Gastrocnemius medialis (tissue), 4 donors: ENCODE results near the gene OR7C1. TPM values are rescaled to one million over a fixed set of nuclear protein-coding genes. Genes with fewer than 3 reads are reported as not detected.

Source experiments
- ATAC-seq, 2 donors: fragments of 150-250 bp; one replicate each; pipeline ENCODE4 v1.9.1; 2016
- DNase-seq, 2 donors: peaks; one replicate each; pipeline ENCODE4 v3.0.0-alpha.2; 2019
- H3K27ac ChIP-seq, 4 donors: fragments of 200-600 bp; sonication (generic); 1 replicate in 1 of 4; 2 replicates in 3 of 4; pipeline ENCODE4 v1.5.1; 2016 to 2018; ENCODE audit warnings: mild to moderate bottlenecking in 2 of 4, moderate library complexity in 1 of 4
- H3K27me3 ChIP-seq, 3 donors: fragments of 200-600 bp; sonication (generic) in 2 of 3; 1 replicate in 1 of 3; 2 replicates in 2 of 3; pipeline versions ENCODE4 v1.5.1 to v1.6.0; 2016 to 2019; ENCODE audit warnings: mild to moderate bottlenecking in 1 of 3, moderate library complexity in 1 of 3
- H3K36me3 ChIP-seq, 2 donors: fragments of 200-600 bp; sonication (generic) in 1 of 2; one replicate each; pipeline ENCODE4 v1.5.1; 2017 to 2018
- H3K4me1 ChIP-seq, 2 donors: fragments of 200-600 bp; sonication (generic) in 1 of 2; one replicate each; pipeline ENCODE4 v1.5.1; 2016 to 2017; ENCODE audit warnings: mild to moderate bottlenecking in 2 of 2
- H3K4me3 ChIP-seq, 4 donors: fragments of 200-600 bp; sonication (generic) in 3 of 4; 1 replicate in 1 of 4; 2 replicates in 3 of 4; pipeline ENCODE4 v1.5.1; 2016 to 2019; ENCODE audit warnings: mild to moderate bottlenecking in 2 of 4
- H3K9me3 ChIP-seq, 3 donors: fragments of 200-600 bp; sonication (generic) in 2 of 3; 1 replicate in 1 of 3; 2 replicates in 2 of 3; pipeline ENCODE4 v1.5.1; 2016 to 2019
- CTCF ChIP-seq, 5 experiments: fragments of 450-650 bp in 3 of 5; fragments of 200-600 bp in 2 of 5; sonication (generic) in 2 of 5; IDR thresholded peaks in 4 of 5; conservative IDR thresholded peaks in 1 of 5; 1 replicate in 4 of 5; 2 replicates in 1 of 5; pipeline ENCODE4 v1.5.1; 2016 to 2019; ENCODE audit warnings: antibody characterized with exemption in 5 of 5, mild to moderate bottlenecking in 3 of 5, moderate library complexity in 3 of 5
- POLR2A ChIP-seq, 2 donors: fragments of 450-650 bp; IDR thresholded peaks; one replicate each; pipeline ENCODE4 v1.6.1; 2017; ENCODE audit warnings: antibody characterized with exemption in 2 of 2, mild to moderate bottlenecking in 2 of 2, moderate library complexity in 2 of 2
- in situ Hi-C, 4 donors: fragments of 200-750 bp; cut with MboI; loops; one replicate each; pipeline versions ENCODE4 v1.15.0 to v1.8.0; 2017; ENCODE audit warnings: low sequenced_read_pairs in 4 of 4
- intact Hi-C: fragments of 100-400 bp; cut with DNase I; formaldehyde crosslinking; loops from one replicate; pipeline ENCODE4 v1.15.1; 2023; ENCODE audit warnings: low total_unique reads
- total RNA-seq, 4 donors: library from RNA; depleted of rRNA; stranded (reverse); fragments of >200 nt; gene quantifications; one replicate each; pipeline versions ENCODE4 v1.1.0 to v1.2.3, GENCODE V29; 2016

Gene OR7C1
- total RNA-seq, 4 donors from 2014 or later, result 0.02 to 0.05 (median 0.04) TPM

GRCh38 chr19:14843578-14843977, 8.6 kb upstream of the OR7C1 start:
- no peak overlapping the region for H3K4me3 ChIP-seq
- peaks cover 0 to 3% (median 0%) of the 10 kb centered on the region in 3 donors for H3K9me3 ChIP-seq
- no peaks in the 10 kb centered on the region for H3K4me1 ChIP-seq
- no peak overlapping the region for H3K27ac ChIP-seq
- H3K36me3 ChIP-seq, result no peaks in the 10 kb centered on the region
- TF ChIP-seq CTCF (IDR thresholded peaks at IDR 0.05 in 4 of 5, conservative IDR thresholded peaks at IDR 0.05 in 1 of 5) (no peak), POLR2A (IDR thresholded peaks at IDR 0.05) (no peak)
- ATAC-seq, result no peak
- in situ Hi-C loops, result no loop called here
- intact Hi-C loops, result no loop called here
- DNase-seq, result no peak
- H3K27me3 ChIP-seq, result no peaks in the 10 kb centered on the region

GRCh38 chr19:14843169-14843568, 8.2 kb upstream of the OR7C1 start:
- TF ChIP-seq CTCF (IDR thresholded peaks at IDR 0.05 in 4 of 5, conservative IDR thresholded peaks at IDR 0.05 in 1 of 5) (no peak), POLR2A (IDR thresholded peaks at IDR 0.05) (no peak)
- no peak for DNase-seq
- no peak for ATAC-seq
- Histone ChIP-seq H3K9me3 (peaks cover 0 to 3% (median 0%) of the 10 kb centered on the region in 3 donors), H3K27me3 (no peaks in the 10 kb centered on the region), H3K4me3 (no peak overlapping the region), H3K36me3 (no peaks in the 10 kb centered on the region), H3K4me1 (no peaks in the 10 kb centered on the region), H3K27ac (no peak overlapping the region)
- intact Hi-C loops, result no loop called here
- in situ Hi-C loops, result no loop called here

DNA sequence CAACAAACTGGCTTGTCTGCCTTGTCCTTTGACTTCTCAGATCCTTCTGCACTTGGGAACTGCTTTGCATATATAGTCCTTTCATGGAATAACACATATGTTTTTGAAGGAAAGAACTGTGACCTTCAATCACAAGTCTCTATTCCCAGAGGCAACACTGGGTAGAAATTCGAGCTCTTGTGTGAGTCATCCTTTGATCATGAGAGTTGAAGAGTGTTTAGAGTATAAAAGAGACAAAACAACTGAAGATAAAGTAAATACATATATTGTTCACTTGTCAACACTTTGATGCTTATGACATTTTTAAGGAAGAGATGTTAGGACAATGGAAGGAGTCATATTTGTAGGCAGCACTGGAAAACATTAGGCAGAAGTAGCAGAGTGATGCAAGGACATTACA, 5.2 kb upstream of the OR7C1 start:
- intact Hi-C loops (no loop called here), in situ Hi-C loops (no loop called here)
- Histone ChIP-seq H3K27ac (no peak overlapping the region), H3K4me1 (no peaks in the 10 kb centered on the region), H3K4me3 (no peak overlapping the region), H3K36me3 (no peaks in the 10 kb centered on the region), H3K9me3 (peaks cover 0 to 3% (median 0%) of the 10 kb centered on the region in 3 donors), H3K27me3 (no peaks in the 10 kb centered on the region)
- TF ChIP-seq CTCF (IDR thresholded peaks at IDR 0.05 in 4 of 5, conservative IDR thresholded peaks at IDR 0.05 in 1 of 5) (no peak), POLR2A (IDR thresholded peaks at IDR 0.05) (no peak)
- DNase-seq (no peak), ATAC-seq (no peak)

DNA sequence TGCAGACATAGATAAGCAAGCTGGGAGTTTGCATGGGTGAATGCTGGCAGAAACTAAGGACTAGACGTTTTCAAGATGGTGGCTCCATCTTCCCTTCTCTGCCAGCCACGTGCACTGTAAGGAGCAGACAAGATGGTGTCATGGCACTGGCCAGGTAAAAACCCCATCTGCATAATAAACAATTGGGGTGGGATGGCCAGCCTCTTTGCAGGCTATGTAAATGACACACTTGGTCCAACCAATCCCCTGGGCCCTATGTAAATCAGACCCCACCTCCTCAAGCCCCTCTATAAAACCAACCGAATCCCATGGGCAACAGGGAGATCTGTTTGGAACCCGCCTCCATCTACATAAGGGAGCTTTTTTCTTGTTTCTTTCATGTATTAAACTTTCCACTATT, 2.4 kb upstream of the OR7C1 start:
- intact Hi-C loops, result no loop called here
- ATAC-seq, result no peak
- in situ Hi-C loops, result no loop called here

More for the DNA sequence above, 2.4 kb upstream of the OR7C1 start:
- Histone ChIP-seq H3K4me3 (no peak overlapping the region), H3K4me1 (no peaks in the 10 kb centered on the region), H3K27me3 (no peaks in the 10 kb centered on the region), H3K9me3 (peaks cover 0 to 3% (median 0%) of the 10 kb centered on the region in 3 donors), H3K36me3 (no peaks in the 10 kb centered on the region), H3K27ac (no peak overlapping the region)
- no peak for TF ChIP-seq POLR2A (IDR thresholded peaks at IDR 0.05)
- TF ChIP-seq CTCF (IDR thresholded peaks at IDR 0.05 in 4 of 5, conservative IDR thresholded peaks at IDR 0.05 in 1 of 5), result no peak
- no peak for DNase-seq
